Hepatic stellate cell (primary cell): ENCODE results near the gene SORD.
A peak's percentile ranks its signal among the peaks of the same experiment; 100 is the strongest.
"Not testable (repeated sequence)": the region's sequence is repeated elsewhere in the genome, so short reads cannot be mapped to it uniquely, and the experiment has no call there.

Source experiments
- DNase-seq: peaks from one replicate; pipeline ENCODE4 v3.0.0; 2011; ENCODE audit warnings: low spot score

SORD gene

DNA sequence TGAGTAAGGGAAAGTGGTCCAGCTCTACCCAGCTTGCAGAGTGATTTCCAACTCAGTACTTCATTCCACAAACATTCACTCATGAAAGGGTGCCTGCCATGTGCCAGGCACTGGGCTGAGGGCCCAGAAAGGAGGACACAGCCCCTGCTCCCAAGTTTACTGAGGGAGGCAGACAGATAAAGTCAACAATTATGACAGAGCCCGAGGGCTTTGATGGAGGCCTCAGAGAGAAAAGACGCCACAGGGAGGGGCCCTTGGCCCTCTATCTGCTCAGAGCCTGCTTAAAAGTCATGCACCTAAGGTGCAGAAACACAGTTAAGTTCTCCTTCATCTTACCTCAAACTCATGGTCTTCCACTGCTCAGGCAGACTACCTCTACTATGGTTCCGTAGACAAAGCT is 1.7 kb downstream of the SORD start:
- not testable (repeated sequence) for DNase-seq

DNA sequence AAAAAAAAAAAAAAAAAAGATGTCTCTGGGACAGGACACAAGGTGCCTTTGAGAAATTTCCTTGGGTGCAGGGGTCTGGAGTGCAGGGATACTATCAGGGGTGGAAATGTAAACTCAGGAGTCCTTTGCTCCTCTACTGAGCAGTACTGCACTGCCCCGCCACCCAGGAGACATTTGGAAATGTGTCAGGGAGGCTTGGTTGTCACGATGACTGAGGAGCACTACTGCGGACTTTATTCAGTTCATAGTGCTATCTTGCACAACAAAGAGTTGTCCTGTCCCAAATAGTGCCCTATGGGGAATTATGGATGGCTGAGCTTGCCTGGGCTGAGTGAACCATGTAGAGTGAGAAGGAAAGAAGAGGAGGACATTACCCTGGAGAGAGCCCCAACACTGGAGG is 2.6 kb downstream of the SORD start:
- DNase-seq = not testable (repeated sequence)

DNA sequence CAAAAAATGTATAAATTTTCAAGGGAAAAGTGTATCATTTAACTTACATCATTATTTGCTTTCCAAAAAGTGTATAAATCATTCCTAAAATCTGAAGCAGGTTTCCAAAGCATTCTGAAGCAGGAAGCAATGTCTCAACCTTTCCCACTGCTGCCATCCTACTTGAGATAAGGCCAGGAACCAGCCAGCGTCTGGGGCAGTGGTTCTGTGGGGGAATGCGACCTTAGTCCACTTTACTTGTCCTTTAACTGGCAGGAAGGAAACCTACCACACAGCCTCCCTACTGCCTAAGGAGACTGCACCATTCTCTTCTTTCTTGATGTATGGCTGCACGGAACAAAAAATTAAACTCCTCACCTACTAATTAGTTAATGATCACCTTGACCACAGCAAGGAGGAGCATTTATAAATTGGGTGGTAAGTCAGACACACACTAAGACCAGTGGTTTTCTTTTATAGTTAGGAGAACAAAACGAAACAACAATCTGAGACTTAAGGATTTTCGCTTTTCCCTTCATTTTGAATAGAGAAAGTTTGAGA is 3.7 kb downstream of the SORD start:
- DNase-seq = no peak

DNA sequence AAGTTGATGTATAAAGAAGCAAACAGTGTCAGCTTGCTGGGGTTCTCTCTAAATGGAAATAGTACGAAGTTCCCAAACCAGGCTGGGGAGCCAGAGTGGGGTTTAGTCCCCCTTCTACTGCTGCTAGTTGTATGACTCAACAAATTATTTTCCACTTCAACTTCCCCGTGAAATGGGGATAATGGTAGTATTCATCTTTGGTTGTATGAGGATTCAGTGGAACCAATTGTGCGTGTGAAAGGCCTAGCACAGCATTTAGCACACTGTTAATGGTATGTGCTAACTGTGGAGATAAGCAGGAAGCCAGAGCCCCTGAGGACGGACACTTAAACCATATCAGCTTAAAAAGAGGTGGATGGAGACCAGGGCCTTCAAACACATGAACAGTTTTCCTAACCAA is 4.2 kb downstream of the SORD start:
- no peak for DNase-seq

DNA sequence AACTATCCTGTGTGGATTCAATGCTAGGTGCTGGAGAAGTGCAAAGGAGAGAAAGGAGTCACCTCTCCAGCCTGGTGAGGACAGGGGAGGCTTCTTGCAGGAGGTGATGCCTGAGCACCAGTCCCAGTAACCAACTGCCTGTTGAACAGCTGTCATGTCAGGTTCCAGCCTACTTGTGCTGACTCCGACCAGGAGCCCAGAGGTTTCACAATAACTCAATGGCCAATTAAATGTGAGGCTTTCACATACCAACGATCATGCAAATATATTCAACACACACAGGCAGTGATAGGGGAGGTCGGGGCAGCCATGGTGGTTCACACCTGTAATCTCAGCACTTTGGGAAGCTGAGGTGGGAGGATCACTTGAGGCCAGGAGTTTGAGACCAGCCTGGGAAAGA is 7.7 kb downstream of the SORD start:
- no peak for DNase-seq

DNA sequence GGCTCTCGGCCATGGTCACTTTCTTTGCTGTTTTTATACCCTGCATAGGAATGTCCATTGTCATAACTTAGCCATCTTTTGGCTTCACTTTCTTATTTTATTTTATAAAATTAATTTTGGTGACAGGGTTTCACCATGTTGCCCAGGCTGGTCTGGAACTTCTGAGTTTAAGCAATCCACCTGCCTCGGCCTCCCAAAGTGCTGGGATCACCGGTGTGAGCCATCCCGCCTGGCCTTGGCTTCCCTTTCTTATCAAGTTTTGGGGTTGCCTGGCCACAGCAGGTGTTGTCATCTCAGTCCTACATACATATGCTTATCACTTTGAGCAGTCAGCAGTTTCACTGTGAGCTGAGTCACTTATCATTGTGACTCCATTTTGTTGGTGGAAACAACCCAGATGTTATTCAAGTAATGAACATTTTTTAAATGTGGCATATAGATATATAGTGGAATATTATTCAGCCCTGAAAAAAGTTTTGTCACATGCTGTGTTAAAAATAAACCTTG is 8.6 kb downstream of the SORD start:
- DNase-seq = not testable (repeated sequence)

DNA sequence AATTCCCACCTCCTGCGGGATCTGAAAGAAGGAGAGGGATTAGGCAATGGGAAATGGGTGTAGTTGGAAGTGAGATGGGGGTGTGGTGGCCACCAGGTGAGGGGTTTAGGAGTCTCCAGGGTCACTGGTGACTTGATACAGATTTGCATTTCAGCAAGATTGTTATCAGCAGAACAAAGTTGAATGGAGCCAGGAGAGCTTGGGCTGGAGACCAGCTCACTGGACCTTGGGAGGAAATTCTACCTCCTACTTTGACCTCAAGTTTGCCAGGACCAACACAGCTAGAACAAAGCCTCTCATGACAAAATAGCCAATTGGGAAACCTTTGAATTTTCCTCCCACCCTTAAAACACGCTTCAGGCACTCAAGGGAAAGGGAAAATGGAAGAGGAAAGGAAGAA is 9.5 kb downstream of the SORD start:
- not testable (repeated sequence) for DNase-seq

DNA sequence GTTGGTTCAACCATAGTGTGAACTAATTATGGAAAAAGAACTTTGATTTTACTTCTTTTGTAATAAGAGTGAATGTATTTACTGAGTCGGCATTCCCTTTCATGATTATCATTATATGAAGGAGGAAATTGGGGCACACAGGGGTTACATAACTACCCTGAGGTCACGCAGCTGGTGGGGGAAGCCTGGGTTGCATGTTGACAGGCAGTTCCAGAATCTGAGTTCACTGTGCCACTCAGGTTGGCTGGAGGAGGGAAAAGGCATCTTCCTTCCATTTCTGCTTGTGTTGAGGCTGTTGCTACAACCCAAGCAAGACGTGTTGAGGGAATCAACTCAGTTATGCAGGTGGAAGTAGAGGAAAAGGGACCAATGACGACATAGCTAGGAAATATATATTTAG is 11.1 kb downstream of the SORD start:
- not testable (repeated sequence) for DNase-seq

DNA sequence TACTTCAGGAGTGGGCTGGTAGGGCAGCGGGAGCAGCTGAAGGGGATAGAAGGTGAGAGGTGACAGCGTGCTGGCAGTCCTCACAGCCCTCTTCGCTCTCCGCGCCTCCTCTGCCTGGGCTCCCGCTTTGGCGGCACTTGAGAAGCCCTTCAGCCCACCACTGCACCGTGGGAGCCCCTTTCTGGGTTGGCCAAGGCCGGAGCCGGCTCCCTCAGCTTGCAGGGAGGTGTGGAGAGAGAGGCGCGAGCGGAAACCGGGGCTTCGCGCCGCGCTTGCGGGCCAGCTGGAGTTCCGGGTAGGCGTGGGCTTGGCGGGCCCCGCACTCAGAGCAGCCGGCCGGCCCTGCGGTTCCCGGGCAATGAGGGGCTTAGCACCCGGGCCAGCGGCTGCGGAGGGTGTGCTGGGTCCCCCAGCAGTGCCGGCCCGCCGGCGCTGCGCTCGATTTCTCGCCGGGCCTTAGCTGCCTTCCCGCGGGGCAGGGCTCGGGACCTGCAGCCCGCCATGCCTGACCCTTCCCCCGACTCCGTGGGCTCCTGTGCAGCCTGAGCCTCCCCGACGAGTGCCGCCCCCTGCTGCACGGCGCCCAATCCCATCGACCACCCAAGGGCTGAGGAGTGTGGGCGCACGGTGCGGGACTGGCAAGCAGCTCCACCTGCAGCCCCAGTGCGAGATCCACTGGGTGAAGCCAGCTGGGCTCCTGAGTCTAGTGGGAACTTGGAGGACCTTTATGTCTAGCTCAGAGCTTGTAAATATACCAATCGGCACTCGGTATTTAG is 11.8 kb downstream of the SORD start:
- not testable (repeated sequence) for DNase-seq

DNA sequence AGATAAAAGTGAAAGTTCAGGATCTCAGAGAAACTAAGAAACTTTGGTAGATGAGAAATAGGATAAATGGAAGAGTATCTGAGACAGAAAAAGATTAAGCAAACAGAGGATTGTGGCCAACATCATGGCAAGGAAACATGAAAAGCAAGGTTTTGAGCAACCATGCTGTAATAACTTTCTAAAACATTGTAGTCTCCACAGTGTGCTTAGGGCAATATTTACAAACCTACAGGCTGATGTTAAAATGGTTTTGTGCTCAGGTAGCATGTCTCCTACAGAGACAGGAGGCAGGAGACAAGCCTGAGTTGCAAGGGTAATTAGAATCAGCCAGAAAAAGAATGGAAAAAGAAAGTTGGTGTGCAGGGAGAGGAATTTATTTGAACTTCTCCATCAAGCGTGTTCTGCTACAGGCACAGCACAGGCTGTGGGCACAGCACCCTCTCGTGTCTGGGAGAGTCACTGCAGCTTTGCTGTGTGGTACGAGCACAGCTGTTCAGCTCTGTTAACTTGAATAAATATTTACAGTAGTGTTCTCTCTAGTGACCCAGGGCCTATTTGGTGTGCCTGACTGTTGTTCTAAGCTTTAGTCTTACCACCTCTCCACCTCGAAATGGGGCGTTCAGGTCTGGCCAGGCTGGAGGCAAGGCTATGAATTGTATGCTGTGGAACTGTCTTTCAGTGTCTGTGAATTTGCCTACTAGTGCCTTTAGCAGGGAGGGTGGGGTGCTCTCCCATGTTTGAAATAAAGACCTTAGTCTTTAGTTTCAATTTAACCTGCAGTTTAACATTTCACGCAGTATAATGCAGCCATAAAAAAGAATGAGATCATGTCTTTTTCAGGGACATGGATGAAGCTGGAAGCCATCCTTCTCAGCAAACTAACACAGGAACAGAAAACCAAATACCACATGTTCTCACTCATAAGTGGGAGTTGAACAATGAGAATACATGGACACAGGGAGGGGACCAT is 14.1 kb downstream of the SORD start:
- peak; percentile 46 for DNase-seq

DNA sequence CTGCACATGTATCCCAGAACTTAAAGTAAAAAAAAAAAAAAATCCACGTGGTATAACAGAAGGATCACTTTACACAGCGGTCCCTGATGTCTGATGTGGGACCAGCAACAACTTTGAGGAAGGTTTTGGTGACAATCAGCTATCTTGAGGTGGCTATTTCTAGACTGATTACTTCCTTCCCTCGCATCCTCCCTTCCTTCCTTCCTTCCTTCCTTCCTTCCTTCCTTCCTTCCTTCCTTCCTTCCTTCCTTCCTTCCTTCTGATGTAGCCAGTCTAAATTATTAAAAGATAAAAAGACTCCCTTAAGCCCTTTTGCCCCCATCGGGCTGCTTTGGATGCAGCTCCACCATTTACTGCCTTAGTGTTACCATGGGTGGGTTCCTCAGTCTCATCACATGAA is 14.9 kb downstream of the SORD start:
- no peak for DNase-seq

DNA sequence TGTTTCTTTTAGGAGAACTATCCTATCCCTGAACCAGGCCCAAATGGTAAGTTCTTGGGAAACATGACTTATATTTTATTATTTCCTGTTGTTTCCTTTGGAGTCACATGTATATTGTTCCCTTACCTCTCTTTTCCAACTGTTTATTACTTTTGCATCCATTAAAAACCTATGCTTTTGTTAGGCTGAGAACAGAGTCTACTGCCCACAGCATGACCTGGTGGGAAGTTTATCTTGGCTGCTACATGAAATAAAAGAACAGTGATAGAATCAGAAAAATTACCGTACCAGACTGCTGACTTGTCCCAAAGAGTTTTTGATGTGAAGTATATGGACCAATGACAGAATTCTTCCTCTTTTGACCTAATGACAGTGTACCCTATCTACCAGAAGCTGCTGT is 17.4 kb downstream of the SORD start:
- DNase-seq = not testable (repeated sequence)

DNA sequence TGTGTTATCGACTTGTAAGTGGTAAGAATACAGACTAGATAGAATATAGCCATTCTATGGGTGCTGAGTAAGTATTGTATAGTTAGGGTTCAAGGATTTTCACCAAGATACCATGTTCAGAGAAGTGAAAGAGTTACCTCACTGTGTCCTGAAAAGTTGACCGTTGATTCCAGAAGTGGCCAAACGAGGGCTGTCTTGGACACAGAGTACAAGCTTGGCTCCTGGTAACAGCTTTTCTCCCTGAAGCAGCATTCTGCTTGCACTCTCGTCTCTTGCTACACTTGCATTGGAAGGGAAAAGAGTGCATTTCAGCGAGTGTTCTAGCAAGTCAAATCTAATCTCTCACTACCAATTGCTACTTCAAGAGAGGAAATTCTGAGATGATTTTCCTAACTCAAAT is 18.5 kb downstream of the SORD start:
- not testable (repeated sequence) for DNase-seq

DNA sequence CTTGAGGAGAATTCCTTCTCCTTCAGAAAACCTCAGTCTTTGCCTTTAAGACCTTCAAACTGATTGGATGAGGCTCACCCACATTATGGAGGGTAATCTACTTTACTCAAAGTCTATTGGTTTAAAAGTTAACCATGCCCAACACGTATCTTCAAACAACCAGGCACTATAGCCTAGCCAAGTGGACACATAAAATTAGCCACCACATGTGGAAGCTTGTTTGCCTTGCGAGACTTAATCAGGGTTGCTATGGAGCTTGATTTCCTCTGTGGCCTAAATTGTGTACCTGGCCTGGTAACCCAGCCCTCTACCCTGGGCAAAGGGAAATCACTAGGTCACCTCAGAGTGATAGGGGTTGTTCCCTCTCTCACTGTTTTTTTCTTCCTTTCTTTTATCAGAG is 19.9 kb downstream of the SORD start:
- not testable (repeated sequence) for DNase-seq

DNA sequence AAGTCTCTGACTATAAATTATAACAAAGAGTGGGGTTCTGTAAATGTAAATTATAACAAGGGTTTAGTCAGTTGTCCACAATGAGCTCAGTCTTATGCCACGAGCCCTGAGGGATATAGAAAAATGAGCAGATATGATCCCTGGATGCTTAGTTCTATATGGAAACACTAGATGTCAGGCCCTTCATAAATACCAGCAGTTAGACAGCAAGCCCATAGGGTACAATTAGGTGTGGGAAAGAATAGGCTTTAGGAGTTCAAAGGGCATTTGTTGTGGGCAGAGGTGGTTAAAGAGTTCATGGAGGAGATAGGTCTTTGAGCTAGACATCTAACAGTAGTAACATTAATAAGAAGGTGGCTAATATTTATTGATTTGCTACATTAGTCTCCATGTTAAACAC is 21.3 kb downstream of the SORD start:
- DNase-seq = not testable (repeated sequence)

DNA sequence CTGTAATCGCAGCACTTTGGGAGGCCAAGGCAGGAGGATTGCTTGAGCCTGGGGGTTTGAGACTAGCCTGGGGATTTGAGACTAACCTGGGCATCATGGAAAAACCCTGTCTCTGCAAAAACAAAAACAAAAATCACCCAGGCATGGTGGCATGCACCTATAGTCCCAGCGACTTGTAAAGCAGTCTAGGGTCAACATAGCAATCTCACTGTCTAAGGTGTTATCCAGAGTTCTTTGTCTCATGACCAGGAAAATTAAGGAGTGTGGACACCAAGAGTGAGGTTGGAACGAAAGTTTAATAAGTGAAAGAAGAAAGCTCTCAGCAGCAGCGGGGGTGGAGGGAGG is 25.4 kb downstream of the SORD start:
- not testable (repeated sequence) for DNase-seq

DNA sequence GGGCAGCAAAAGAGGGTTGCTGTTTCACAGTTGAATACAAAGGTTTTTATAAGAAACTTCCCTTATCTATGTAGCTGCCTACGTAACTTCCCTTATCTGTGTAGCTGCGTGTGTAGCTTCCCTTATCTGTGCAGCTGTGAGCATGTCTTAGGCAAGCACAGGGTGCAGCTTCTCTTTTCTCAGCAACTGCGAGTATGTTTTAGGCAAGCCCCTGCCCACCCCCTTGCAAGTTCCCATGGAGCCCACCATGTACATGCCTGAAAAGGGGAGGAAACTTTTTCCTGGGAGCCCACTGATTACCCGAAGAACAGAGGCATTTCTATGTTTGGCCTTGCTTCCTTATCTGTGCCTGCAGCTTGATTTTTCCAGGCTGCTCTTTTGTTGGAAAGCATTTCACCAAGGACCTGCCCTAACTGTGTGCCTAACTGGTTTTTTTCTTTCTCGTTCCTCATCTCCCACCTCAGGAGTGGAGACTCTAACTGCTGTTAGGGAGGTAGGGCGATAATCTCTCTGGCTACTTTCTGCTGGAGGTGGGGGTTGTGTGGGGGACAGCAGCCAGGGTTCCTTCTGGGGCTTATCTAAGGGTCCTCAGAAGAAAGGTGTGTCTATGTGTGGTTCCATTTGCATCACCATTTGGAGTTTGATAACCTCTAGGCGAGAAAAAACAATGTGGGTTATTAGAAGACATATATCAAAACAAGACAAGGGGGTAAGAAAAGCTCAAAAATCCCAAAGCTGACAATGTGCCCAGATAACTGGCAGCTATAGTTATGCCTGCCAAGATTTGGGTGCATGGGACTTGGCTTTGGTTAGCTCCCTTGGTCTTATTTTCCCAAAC is 26.0 kb downstream of the SORD start:
- DNase-seq = no peak

DNA sequence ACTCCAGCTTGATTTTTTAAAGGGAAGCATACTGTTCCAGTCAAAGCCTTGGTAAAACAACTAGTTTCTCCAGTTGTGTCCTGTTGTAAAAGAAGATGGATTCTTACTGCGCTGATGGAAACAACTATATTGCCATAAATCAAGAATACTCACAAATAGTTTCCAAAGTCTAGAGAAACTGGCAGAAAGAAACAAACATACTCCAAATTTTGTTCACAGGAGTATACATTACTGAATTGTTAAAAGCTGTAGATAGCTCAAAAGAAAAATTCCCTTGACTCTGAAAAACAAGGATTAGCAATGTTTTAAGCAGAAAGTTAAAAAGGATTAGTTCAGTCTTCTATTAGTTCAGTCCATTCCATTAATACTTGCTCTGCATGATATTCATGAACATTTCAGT is 27.6 kb downstream of the SORD start:
- DNase-seq = no peak

DNA sequence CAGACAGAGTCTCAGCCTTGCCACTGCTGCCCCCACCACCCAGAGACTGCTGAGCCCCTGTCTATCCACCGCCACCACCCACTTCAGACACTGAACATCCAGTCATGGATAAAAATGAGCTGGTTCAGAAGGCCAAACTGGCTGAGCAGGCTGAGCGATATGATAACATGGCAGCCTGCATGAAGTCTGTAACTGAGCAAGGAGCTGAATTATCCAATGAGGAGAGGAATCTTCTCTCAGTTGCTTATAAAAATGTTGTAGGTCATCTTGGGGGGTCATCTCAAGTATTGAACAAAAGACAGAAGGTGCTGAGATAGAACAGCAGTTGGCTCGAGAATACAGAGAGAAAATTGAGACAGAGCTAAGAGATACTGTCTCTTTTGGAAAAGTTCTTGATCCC is 29.7 kb downstream of the SORD start:
- not testable (repeated sequence) for DNase-seq

DNA sequence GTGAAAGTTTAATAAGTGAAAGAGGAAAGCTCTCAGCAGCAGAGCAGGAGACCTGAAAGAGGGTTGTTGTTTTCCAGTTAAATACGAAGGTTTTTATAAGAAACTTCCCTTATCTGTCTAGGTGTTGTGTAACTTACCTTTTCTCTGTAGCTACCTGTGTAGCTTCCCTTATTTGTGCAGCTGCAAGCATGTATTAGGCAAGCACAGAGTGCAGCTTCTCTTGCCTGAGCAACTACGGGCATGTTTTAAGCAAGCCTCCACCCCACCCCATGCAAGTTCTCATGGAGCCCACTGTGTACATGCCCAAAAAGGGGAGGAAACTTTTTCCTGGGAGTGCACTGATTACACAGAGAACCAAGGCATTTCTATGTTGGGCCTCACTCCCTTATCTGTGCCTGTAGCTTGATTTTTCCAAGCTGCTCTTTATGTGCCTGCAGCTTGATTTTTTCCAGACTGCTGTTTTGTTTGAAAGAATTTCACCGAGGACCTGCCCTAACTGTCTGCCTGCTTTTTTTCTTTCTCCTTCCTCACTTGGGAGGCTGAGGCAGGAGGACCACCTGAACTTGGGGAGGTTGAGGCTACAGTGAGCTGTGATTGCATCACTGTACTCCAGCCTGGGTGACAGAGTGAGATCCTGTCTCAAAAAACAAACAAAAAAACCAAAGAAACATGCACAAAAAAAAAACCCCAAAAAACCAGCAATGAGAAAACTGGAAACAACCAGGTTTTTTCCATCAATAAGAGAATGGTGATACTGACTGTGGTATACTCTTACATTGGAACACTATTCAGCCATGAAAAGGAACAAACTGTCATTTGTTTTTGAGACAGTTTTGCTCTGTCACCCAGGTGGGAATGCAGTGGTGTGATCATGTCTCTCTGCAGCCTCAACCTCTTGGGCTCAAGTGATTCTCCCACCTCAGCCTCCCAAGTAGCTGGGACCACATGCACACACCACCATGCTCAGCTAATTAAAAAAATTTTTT is 36.0 kb downstream of the SORD start:
- DNase-seq = not testable (repeated sequence)
